ENCODE results near the gene NGB. TPM values are rescaled to one million over a fixed set of nuclear protein-coding genes. Genes with fewer than 3 reads are reported as not detected.

NGB gene
- total RNA-seq, 4 donors from 2014 or later = not detected

- no peak for TF ChIP-seq CTCF (IDR thresholded peaks at IDR 0.05)
- no peak for DNase-seq (ENCODE audit: low spot score)
- ATAC-seq (ENCODE audit: low FRiP score) = no peak
Observed at GRCh38 chr14:77225892-77226557, 45.0 kb downstream of the NGB start.

DNA sequence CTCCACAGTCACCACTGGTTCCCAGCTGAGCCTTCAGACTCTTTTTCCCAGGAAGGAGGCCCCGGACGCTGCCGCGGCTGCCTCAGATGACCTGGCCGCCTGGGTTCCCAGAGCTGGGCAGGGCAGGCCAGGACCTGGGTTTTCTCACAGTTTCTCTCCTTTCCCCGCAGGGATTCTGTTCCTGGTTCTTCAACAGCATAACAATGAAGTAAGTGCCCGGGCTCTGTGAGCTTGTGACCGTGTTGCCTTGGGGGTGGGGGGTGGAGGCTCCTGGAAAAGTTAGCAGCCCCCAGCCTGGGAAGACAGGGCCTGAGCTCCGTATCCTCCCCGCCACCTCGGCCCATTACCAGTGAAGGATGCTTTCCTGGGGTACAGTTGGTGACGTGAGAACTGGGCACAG is 45.8 kb downstream of the NGB start:
- DNase-seq (ENCODE audit: low spot score) = no peak
- TF ChIP-seq CTCF (IDR thresholded peaks at IDR 0.05) = no peak
- ATAC-seq (ENCODE audit: low FRiP score) = no peak

DNA sequence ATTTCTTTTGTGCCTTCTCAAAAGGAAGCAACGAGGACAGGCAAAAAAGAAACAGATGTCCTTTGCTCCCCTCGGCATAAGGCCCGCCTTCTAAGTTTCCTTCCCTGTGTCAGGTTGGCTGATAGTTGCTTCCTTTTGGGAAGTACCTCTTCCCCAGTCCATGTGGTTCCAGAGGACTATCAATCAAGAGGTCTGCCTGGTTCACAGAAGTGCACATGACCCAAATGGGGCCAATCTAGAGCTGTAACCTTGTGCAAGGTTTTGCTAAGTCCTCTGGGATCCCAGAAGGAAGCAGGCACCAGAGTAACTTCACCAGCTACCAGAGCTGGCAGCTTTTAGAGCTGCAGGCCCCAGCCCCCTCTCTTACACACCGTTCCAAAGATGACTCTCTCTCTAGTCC is 46.8 kb downstream of the NGB start:
- no peak for TF ChIP-seq CTCF (IDR thresholded peaks at IDR 0.05)
- DNase-seq (ENCODE audit: low spot score) = no peak
- ATAC-seq (ENCODE audit: low FRiP score) = no peak

DNA sequence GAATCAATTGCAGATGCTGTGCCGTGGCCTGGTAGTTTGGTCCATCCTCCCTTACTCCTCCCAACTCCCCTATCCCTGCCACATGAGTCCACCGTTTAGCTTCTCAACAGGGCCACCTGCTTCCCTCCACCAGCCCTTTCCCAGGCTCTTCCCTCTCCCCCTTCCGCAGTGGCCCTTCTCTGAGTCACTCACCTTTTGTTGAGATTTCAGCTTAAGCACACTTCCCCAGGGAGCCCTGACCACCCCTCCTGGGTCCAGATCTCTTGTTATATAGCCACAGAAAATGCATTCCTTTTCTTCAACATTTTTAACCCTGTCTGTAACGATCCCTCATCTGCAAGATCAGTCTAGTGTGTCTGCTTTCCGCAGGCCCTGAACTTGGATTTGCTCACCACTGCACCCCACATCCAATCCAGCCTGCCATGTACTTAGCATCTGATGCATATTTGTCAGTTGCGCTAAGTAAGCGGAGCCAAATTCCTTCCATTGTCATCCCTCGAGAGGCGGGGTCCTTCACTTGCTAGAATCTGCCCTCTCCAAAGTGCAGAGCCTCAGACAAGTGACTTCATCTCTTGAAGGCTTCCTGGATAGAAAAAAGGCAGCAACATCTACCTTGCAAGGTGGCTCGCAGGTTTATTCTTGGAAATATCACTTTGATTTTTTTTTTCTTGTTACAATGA is 48.3 kb downstream of the NGB start:
- ATAC-seq (ENCODE audit: low FRiP score) (no peak), DNase-seq (ENCODE audit: low spot score) (no peak)
- no peak for TF ChIP-seq CTCF (IDR thresholded peaks at IDR 0.05)

GRCh38 chr14:77221241-77221871 is 49.6 kb downstream of the NGB start:
- no peak for TF ChIP-seq CTCF (IDR thresholded peaks at IDR 0.05)
- ATAC-seq (ENCODE audit: low FRiP score) (no peak), DNase-seq (ENCODE audit: low spot score) (no peak)

- no peak for TF ChIP-seq CTCF (IDR thresholded peaks at IDR 0.05)
- no peak for ATAC-seq (ENCODE audit: low FRiP score)
- DNase-seq (ENCODE audit: low spot score) = no peak
Observed at GRCh38 chr14:77220246-77221017, 50.6 kb downstream of the NGB start.
